Measurements from ENCODE around the gene CA10. TPM values are rescaled to one million over a fixed set of nuclear protein-coding genes. Genes with fewer than 3 reads are reported as not detected.

Gene CA10
- total RNA-seq, 6 experiments from 2014 or later = not detected

DNA sequence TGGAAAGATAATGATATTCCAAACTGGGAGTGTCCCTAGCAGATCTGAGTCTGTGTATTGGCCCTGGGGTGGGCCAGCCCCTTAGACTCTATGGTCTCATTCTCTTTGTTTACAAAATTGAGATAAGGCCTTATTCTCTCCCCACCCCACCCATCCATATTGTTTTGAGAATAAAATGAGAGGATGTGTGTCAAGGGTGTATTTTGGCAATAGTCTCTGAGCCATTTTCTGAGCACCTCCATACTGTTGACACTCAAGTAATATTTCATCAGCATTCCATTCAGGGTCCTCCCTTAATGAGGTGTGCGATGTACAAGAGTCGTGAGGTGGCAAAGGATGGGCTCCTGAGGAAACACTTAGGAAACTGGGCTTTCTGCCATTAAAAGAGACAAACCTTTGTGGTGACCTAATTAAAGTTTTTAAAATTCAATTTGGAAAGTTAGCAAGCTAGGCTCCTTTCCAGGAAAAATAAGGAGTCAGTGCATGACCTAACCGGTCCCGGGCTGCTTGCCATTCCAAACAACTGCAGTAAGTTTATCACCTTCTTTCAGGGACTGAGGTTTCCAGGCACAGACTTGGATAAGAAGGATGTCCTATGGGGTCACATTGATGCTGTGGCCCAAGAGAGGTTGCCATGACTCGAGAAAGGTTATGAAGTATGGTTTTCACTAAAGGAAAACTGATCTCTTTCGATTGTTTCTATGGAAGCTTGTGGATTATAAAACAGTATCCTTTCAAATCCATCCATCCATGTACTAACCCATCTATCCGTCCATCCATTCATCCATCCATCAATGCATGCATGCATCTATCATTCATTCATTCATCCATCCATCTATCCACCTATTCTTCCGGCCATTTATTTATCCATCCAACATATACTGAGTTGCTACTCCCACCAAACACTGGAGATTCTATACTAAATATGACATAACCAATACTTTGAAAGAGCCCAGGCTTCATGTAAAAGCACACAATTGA is 454.9 kb downstream of the CA10 start:
- Histone ChIP-seq H3K27ac (peak overlapping the region in 2 of 3 donors; percentile 1 to 57), H3K4me3 (no peak overlapping the region), H3K27me3 (no peaks in the 10 kb centered on the region), H3K9me3 (no peaks in the 10 kb centered on the region), H3K36me3 (no peaks in the 10 kb centered on the region), H3K4me1 (peaks cover 0 to 30% (median 9%) of the 10 kb centered on the region in 4 donors)
- 41% methylated on average over 8 of the region's 8 CpGs for WGBS (ENCODE audit: insufficient coverage, low coverage, low lambda C conversion rate, missing lambda C conversion rate)
- TF ChIP-seq CTCF (IDR thresholded peaks at IDR 0.05) (no peak), POLR2A (IDR thresholded peaks at IDR 0.05) (no peak)
- intact Hi-C loops (cut with DNase I) = no loop called here
- ATAC-seq (peak; percentile 74 to 84 (median 81)), DNase-seq (peak; percentile 71 to 85 (median 80))

DNA sequence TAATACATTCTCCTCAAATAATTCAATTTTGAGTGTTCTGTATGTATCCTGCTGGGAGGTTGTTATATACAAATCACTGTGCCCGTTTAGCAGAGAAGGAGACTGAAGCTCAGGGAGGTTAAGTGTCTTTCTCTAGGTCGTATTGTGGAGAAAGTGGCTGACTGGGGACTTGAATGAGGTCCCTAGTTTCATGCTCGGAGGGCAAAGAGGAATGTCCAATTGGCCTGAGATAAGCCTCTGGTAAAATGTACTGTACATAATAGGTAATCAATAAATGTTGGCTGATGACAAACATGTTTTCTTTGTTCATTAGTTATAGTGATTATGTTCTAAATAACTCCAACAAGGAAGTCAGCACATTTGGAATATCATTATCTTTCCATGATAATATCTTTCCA is 455.6 kb downstream of the CA10 start:
- H3K27me3 ChIP-seq = no peaks in the 10 kb centered on the region
- peaks cover 0 to 27% (median 9%) of the 10 kb centered on the region in 4 donors for H3K4me1 ChIP-seq
- no peak for TF ChIP-seq CTCF (IDR thresholded peaks at IDR 0.05)
- TF ChIP-seq POLR2A (IDR thresholded peaks at IDR 0.05) = no peak
- DNase-seq (no peak), ATAC-seq (peak; percentile 49 to 64 (median 56))
- no peaks in the 10 kb centered on the region for H3K36me3 ChIP-seq
- WGBS (ENCODE audit: insufficient coverage, low coverage, low lambda C conversion rate, missing lambda C conversion rate) = 17% methylated on average over 3 of the region's 3 CpGs
- H3K4me3 ChIP-seq = no peak overlapping the region
- intact Hi-C loops (cut with DNase I) = no loop called here
- H3K9me3 ChIP-seq = no peaks in the 10 kb centered on the region
- H3K27ac ChIP-seq = peak overlapping the region in 2 of 3 donors; percentile 1 to 57

DNA sequence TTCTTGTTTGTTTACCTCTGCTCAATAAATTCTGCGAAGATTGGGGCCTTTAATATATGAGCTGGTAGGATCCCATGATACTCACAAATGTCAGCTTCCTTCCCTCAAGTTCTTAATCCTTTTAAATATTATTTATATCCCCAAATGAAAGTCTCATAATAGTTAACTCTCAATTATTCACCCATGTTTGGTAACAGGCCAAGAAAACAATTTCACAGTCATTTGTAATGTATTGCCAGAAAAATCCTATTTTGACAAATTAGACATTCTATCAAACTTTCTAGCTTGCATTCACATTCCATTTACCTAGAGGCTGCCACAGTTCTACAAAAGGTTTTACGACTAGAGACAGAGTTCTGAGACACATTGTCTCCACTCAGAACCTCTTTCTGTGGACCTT is 457.0 kb downstream of the CA10 start:
- no peaks in the 10 kb centered on the region for H3K9me3 ChIP-seq
- H3K36me3 ChIP-seq = no peaks in the 10 kb centered on the region
- intact Hi-C loops (cut with DNase I) = no loop called here
- DNase-seq = no peak
- no peak for ATAC-seq
- TF ChIP-seq POLR2A (IDR thresholded peaks at IDR 0.05) = no peak
- TF ChIP-seq CTCF (IDR thresholded peaks at IDR 0.05) = no peak
- WGBS (ENCODE audit: insufficient coverage, low coverage, low lambda C conversion rate, missing lambda C conversion rate) = 86% methylated on average over 2 of the region's 2 CpGs
- H3K27me3 ChIP-seq = no peaks in the 10 kb centered on the region
- no peak overlapping the region for H3K27ac ChIP-seq
- peaks cover 0 to 27% (median 9%) of the 10 kb centered on the region in 4 donors for H3K4me1 ChIP-seq
- H3K4me3 ChIP-seq = no peak overlapping the region

GRCh38 chr17:51700011-51700760 is 458.3 kb downstream of the CA10 start:
- H3K4me3 ChIP-seq = no peak overlapping the region
- 86% methylated on average over 10 of the region's 17 CpGs for WGBS (ENCODE audit: insufficient coverage, low coverage, low lambda C conversion rate, missing lambda C conversion rate)
- TF ChIP-seq CTCF (IDR thresholded peaks at IDR 0.05) (no peak), POLR2A (IDR thresholded peaks at IDR 0.05) (no peak)
- no peaks in the 10 kb centered on the region for H3K27me3 ChIP-seq
- H3K9me3 ChIP-seq = no peaks in the 10 kb centered on the region
- DNase-seq = no peak
- intact Hi-C loops (cut with DNase I) = no loop called here
- no peaks in the 10 kb centered on the region for H3K36me3 ChIP-seq
- ATAC-seq = no peak
- peaks cover 0 to 27% (median 9%) of the 10 kb centered on the region in 4 donors for H3K4me1 ChIP-seq
- no peak overlapping the region for H3K27ac ChIP-seq

Data from right lobe of liver (tissue), 6 donors.